Endodermal cell (in vitro differentiated cells): ENCODE data around the gene KLF7. TPM values are rescaled to one million over a fixed set of nuclear protein-coding genes. Genes with fewer than 3 reads are reported as not detected.
"Not testable (repeated sequence)": the region's sequence is repeated elsewhere in the genome, so short reads cannot be mapped to it uniquely, and the experiment has no call there.

Experiments
- DNase-seq: peaks from one replicate; pipeline ENCODE4 v3.0.0-alpha.2; 2017
- H3K27ac ChIP-seq: 2 replicates; pipeline ENCODE4 v1.5.1; 2013; ENCODE audit warnings: mild to moderate bottlenecking, low read depth, low read length, moderate library complexity
- H3K27me3 ChIP-seq: 2 replicates; pipeline ENCODE4 v1.6.1; 2013; ENCODE audit warnings: mild to moderate bottlenecking, low read length, moderate library complexity; ENCODE audit not compliant: insufficient read depth, control insufficient read depth, poor library complexity, severe bottlenecking
- H3K36me3 ChIP-seq: 2 replicates; pipeline ENCODE4 v1.7.0; 2013; ENCODE audit warnings: mild to moderate bottlenecking, low read length, moderate library complexity; ENCODE audit not compliant: control insufficient read depth, insufficient read depth
- H3K4me1 ChIP-seq: one replicate; pipeline ENCODE4 v1.7.0; 2013; ENCODE audit warnings: low read length; ENCODE audit not compliant: control insufficient read depth, insufficient read depth
- H3K4me3 ChIP-seq: 2 replicates; pipeline ENCODE4 v1.5.1; 2013; ENCODE audit warnings: mild to moderate bottlenecking, low read length, moderate library complexity
- H3K9ac ChIP-seq: 2 replicates; pipeline ENCODE4 v1.6.1; 2013; ENCODE audit warnings: mild to moderate bottlenecking, low read length, moderate library complexity; ENCODE audit not compliant: poor library complexity, severe bottlenecking; ENCODE audit errors: extremely low read depth
- H3K9me3 ChIP-seq: 2 replicates; pipeline ENCODE4 v1.6.1; 2013; ENCODE audit warnings: mild to moderate bottlenecking, low read length, moderate library complexity; ENCODE audit not compliant: control insufficient read depth
- H3K27ac Mint-ChIP-seq: 2 replicates; pipeline ENCODE4 v1.8.0; 2020; ENCODE audit warnings: mixed read lengths
- H3K27me3 Mint-ChIP-seq: 2 replicates; pipeline ENCODE4 v1.8.0; 2021; ENCODE audit warnings: mild to moderate bottlenecking, mixed read lengths; ENCODE audit not compliant: insufficient read depth
- H3K36me3 Mint-ChIP-seq: 2 replicates; pipeline ENCODE4 v1.8.0; 2020; ENCODE audit warnings: low read depth, mixed read lengths
- H3K4me1 Mint-ChIP-seq: 2 replicates; pipeline ENCODE4 v1.8.0; 2020; ENCODE audit warnings: mixed read lengths
- H3K4me3 Mint-ChIP-seq: 2 replicates; pipeline ENCODE4 v1.8.0; 2020; ENCODE audit warnings: mild to moderate bottlenecking, moderate library complexity, mixed read lengths
- H3K9me3 Mint-ChIP-seq: 2 replicates; pipeline ENCODE4 v1.8.0; 2020; ENCODE audit warnings: mild to moderate bottlenecking, mixed read lengths
- WGBS, 2 experiments: methylation state at CpG; one replicate each; pipeline versions ENCODE4 v1.1.5 to v1.1.7; 2013; ENCODE audit warnings: missing lambda C conversion rate in 2 of 2, mixed read lengths in 1 of 2; ENCODE audit not compliant: insufficient coverage in 1 of 2, insufficient read length in 1 of 2; 5-methylcytosine and 5-hydroxymethylcytosine counted together
- total RNA-seq, 2 donors: library from RNA; stranded (reverse); fragmentation: NEBNext Ultra II Directional in 1 of 2; extraction: Animal tissue kit (Norgen Biotek cat#: 25700) in 1 of 2; gene quantifications; 2 replicates in 1 of 2; 3 replicates in 1 of 2; pipeline ENCODE4 v1.2.1, GENCODE V29; 2021
- TF ChIP-seq, protein P1 (sequence below): fragments of 200-600 bp; sonication (generic); conservative IDR thresholded peaks from 2 replicates; pipeline ENCODE4 v1.5.0; 2021; ENCODE audit warnings: antibody characterized with exemption, mild to moderate bottlenecking

The KLF7 gene
- total RNA-seq, 2 donors from 2014 or later, result 27.4 to 27.8 TPM

DNA sequence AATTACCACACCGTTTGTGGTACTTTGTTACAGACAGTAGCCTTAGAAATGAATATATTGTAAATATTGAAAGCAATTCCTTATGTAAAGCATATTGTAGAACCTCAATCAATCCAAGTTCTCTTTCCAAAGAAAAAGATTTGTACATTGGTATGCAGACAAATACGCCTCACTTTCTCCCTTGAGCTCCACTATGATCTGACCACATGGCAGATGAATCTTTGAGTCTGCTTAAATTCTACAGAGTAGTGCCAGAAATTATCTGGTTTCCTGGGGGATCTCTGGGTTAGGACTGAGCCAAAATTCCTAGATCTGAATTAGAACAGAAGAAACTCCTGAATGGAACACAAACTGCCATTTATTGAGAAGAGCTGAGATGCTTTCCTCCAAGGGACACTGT is 127.4 kb downstream of the KLF7 start:
- Histone ChIP-seq H3K36me3 (no peaks in the 10 kb centered on the region), H3K4me3 (no peak overlapping the region), H3K27me3 (no peaks in the 10 kb centered on the region), H3K9me3 (peaks cover 8% of the 10 kb centered on the region), H3K4me1 (peaks cover 8% of the 10 kb centered on the region), H3K27ac (no peak overlapping the region), H3K9ac (no peak overlapping the region)
- Mint-ChIP-seq H3K36me3 (no peaks in the 10 kb centered on the region), H3K4me3 (no peak overlapping the region), H3K9me3 (peaks cover 7% of the 10 kb centered on the region), H3K27me3 (no peaks in the 10 kb centered on the region), H3K4me1 (peaks cover 36% of the 10 kb centered on the region), H3K27ac (no peak overlapping the region)
- no peak for DNase-seq
- WGBS, 2 experiments, result 97% methylated on average over 1 of the region's 2 CpGs; no CpG with 5 or more reads in 1 of the 2 experiments
- TF ChIP-seq, protein P1, sequence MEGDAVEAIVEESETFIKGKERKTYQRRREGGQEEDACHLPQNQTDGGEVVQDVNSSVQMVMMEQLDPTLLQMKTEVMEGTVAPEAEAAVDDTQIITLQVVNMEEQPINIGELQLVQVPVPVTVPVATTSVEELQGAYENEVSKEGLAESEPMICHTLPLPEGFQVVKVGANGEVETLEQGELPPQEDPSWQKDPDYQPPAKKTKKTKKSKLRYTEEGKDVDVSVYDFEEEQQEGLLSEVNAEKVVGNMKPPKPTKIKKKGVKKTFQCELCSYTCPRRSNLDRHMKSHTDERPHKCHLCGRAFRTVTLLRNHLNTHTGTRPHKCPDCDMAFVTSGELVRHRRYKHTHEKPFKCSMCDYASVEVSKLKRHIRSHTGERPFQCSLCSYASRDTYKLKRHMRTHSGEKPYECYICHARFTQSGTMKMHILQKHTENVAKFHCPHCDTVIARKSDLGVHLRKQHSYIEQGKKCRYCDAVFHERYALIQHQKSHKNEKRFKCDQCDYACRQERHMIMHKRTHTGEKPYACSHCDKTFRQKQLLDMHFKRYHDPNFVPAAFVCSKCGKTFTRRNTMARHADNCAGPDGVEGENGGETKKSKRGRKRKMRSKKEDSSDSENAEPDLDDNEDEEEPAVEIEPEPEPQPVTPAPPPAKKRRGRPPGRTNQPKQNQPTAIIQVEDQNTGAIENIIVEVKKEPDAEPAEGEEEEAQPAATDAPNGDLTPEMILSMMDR, result no peak

DNA sequence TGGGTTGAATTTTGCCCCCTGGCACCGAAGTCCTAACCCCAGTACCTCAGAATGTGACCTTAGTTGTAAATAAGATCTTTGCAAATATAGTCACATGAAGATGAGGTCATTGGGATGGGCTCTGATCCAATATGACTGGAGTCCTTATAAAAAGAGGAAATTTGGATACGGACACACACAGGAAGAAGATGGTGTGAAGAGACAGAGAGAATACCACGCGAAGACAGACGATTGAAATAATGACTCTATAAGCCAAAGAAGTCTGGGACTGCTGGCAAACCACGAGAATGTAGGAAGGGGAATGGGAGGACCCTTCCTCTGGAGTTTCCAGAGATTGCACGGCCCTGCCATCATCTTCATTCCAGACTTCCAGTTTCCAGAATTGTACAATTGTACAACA is 127.9 kb downstream of the KLF7 start:
- H3K4me3 Mint-ChIP-seq, result no peak overlapping the region

DNA sequence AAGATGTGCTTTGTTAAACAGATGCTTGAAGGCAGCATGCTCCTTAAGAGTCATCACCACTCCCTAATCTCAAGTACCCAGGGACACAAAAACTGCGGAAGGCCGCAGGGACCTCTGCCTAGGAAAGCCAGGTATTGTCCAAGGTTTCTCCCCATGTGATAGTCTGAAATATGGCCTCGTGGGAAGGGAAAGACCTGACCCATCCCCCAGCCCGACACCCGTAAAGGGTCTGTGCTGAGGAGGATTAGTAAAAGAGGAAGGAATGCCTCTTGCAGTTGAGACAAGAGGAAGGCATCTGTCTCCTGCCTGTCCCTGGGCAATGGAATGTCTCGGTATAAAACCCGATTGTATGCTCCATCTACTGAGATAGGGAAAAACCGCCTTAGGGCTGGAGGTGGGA is 128.7 kb downstream of the KLF7 start:
- H3K9me3 Mint-ChIP-seq, DNase-seq, H3K27ac Mint-ChIP-seq, H3K27me3 ChIP-seq, H3K4me3 Mint-ChIP-seq, H3K27me3 Mint-ChIP-seq, H3K4me3 ChIP-seq, H3K36me3 Mint-ChIP-seq, H3K36me3 ChIP-seq, H3K4me1 ChIP-seq, H3K27ac ChIP-seq, H3K9ac ChIP-seq: not testable (repeated sequence)
- 14% methylated on average over 3 of the region's 8 CpGs; no CpG with 5 or more reads in 1 of the 2 experiments for WGBS, 2 experiments
- H3K9me3 ChIP-seq, result peaks cover 13% of the 10 kb centered on the region
- H3K4me1 Mint-ChIP-seq, result peaks cover 33% of the 10 kb centered on the region

More for the DNA sequence above, 127.9 kb downstream of the KLF7 start:
- DNase-seq, result no peak
- peaks cover 36% of the 10 kb centered on the region for H3K4me1 Mint-ChIP-seq
- Histone ChIP-seq H3K4me1 (peaks cover 8% of the 10 kb centered on the region), H3K27me3 (no peaks in the 10 kb centered on the region), H3K9ac (no peak overlapping the region), H3K4me3 (no peak overlapping the region), H3K27ac (no peak overlapping the region), H3K9me3 (peaks cover 12% of the 10 kb centered on the region), H3K36me3 (no peaks in the 10 kb centered on the region)
- 75 to 83% methylated on average over 4 to 7 of the region's 7 CpGs for WGBS, 2 experiments
- peak overlapping the region; percentile 6 for H3K27ac Mint-ChIP-seq
- TF ChIP-seq, protein P1, result no peak
- H3K36me3 Mint-ChIP-seq, result no peaks in the 10 kb centered on the region
- H3K27me3 Mint-ChIP-seq, result no peaks in the 10 kb centered on the region
- peaks cover 9% of the 10 kb centered on the region for H3K9me3 Mint-ChIP-seq

DNA sequence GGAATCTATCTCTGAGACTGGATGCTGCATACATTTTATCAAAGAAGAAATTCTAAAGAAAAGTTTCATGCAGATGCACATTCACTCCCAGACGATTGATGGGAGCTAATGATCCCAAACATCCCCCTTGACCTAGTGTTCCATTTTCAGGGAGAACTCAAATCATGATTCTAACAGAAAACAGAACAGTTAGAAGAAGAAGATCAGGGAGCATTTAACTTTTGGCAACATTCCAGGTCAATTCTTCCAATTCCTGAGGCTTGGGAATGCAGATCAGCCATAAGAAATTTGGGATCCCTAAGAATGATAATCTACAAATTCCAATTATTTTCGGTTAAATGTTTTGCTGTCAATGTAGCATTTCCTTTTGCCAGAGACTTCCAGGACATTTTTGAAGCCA is 129.9 kb downstream of the KLF7 start:
- TF ChIP-seq, protein P1, result no peak

More for the DNA sequence above, 129.9 kb downstream of the KLF7 start:
- H3K36me3 ChIP-seq, result no peaks in the 10 kb centered on the region
- WGBS, 2 experiments, result 86 to 91% methylated on average over 1 to 2 of the region's 2 CpGs
- no peak for DNase-seq
- H3K9ac ChIP-seq, result no peak overlapping the region
- no peak overlapping the region for H3K4me3 ChIP-seq
- Mint-ChIP-seq H3K9me3 (peaks cover 9% of the 10 kb centered on the region), H3K27ac (no peak overlapping the region), H3K4me1 (peaks cover 23% of the 10 kb centered on the region), H3K36me3 (no peaks in the 10 kb centered on the region), H3K27me3 (no peaks in the 10 kb centered on the region), H3K4me3 (no peak overlapping the region)
- H3K27ac ChIP-seq, result no peak overlapping the region
- H3K9me3 ChIP-seq, result peaks cover 13% of the 10 kb centered on the region
- no peaks in the 10 kb centered on the region for H3K27me3 ChIP-seq
- peaks cover 8% of the 10 kb centered on the region for H3K4me1 ChIP-seq
